Pancreas (tissue), 10 donors: ENCODE results near the gene MRPL9. TPM values are rescaled to one million over a fixed set of nuclear protein-coding genes. Genes with fewer than 3 reads are reported as not detected.

ENCODE experiments used
- ATAC-seq, 4 donors: fragments of 200-7000 bp; cut with Tn5 transposase; one replicate each; pipeline versions ENCODE4 v1.8.0 to v1.9.1; 2020; ENCODE audit warnings: mild to moderate bottlenecking in 4 of 4, moderate library complexity in 4 of 4
- DNase-seq, 6 donors: peaks; one replicate each; pipeline ENCODE4 v3.0.0-alpha.2; 2020
- FAIRE-seq: peaks from 2 replicates; lab custom pipeline; 2012; peaks lifted over from hg19 to GRCh38; lab: Jason Lieb, UNC
- H3K27ac ChIP-seq, 4 donors: fragments of 200-600 bp; sonication (generic); 1 replicate in 3 of 4; 2 replicates in 1 of 4; pipeline versions ENCODE4 v1.5.0 to v1.8.0; 2020
- H3K27me3 ChIP-seq, 4 donors: fragments of 200-600 bp; one replicate each; pipeline ENCODE4 v1.8.0; 2021
- H3K36me3 ChIP-seq, 3 donors: fragments of 200-600 bp; sonication (generic) in 1 of 3; one replicate each; pipeline versions ENCODE4 v1.5.0 to v1.8.0; 2020 to 2021
- H3K4me1 ChIP-seq, 3 donors: fragments of 200-600 bp; one replicate each; pipeline ENCODE4 v1.8.0; 2021
- H3K4me3 ChIP-seq, 4 donors: fragments of 200-600 bp; sonication (generic) in 2 of 4; one replicate each; pipeline versions ENCODE4 v1.5.0 to v1.8.0; 2020 to 2021
- H3K9me3 ChIP-seq, 4 donors: fragments of 200-600 bp; one replicate each; pipeline ENCODE4 v1.8.0; 2021
- CTCF ChIP-seq, 4 donors: fragments of 200-600 bp; sonication (generic) in 3 of 4; IDR thresholded peaks; one replicate each; pipeline versions ENCODE4 v1.5.0 to v1.8.0; 2021; ENCODE audit warnings: antibody characterized with exemption in 4 of 4
- WGBS, 2 donors: extraction: QIAGEN DNeasy Blood & Tissue Kit; methylation state at CpG; one replicate each; pipeline ENCODE4 v1.1.7; 2013; 5-methylcytosine and 5-hydroxymethylcytosine counted together
- intact Hi-C, 3 donors: fragments of 100-400 bp; cut with DNase I; formaldehyde crosslinking; loops; one replicate each; pipeline versions ENCODE4 v1.11.1 to v1.14.2; 2022
- polyA plus RNA-seq, 2 donors: library from polyadenylated mRNA; stranded (reverse); fragments of 200-250 nt; gene quantifications; one replicate each; pipeline ENCODE4 v1.2.3, GENCODE V29; 2013
- total RNA-seq, 6 donors: library from RNA; stranded (reverse); fragmentation: NEBNext Ultra II Directional in 4 of 6; extraction: Animal tissue kit (Norgen Biotek cat#: 25700) in 4 of 6; gene quantifications; one replicate each; pipeline versions ENCODE4 v1.2.1 to v1.2.4, GENCODE V29; 2021 to 2023
- donor health status: healthy with polysubstance abuse.
- donor health status: DM: no; HTN: no; CAD: no; lungs with moderate emphysema.
- donor health status: DM: no; HTN: no; CAD: no.
- donor health status: control.
- donor health status: control.
- donor health status: Bipolar disorder and iron deficiency.
- donor health status: DM: yes; HTN: yes; CAD: no.
- donor health status: DM: no; HTN: no; CAD: no.
- donor health status: DM: no; HTN: no; CAD: no.
- donor health status: DM: yes; HTN: yes; CAD: no.

The MRPL9 gene
- total and polyA plus RNA-seq, 8 donors = 21.8 to 61.9 (median 26.5) TPM

GRCh38 chr1:151803164-151803563 lies 39.9 kb upstream of the MRPL9 start:
- no peak for ATAC-seq
- Histone ChIP-seq H3K27ac (no peak overlapping the region), H3K4me1 (no peaks in the 10 kb centered on the region), H3K27me3 (no peaks in the 10 kb centered on the region), H3K9me3 (no peaks in the 10 kb centered on the region), H3K4me3 (no peak overlapping the region), H3K36me3 (peaks cover 0 to 4% (median 2%) of the 10 kb centered on the region in 3 donors)
- intact Hi-C loops = no loop called here
- peak in 1 of 6 donors; percentile 25 for DNase-seq
- TF ChIP-seq CTCF (IDR thresholded peaks at IDR 0.05) = no peak
- FAIRE-seq = no peak

- ATAC-seq = no peak
- Histone ChIP-seq H3K9me3 (no peaks in the 10 kb centered on the region), H3K27me3 (no peaks in the 10 kb centered on the region), H3K36me3 (no peaks in the 10 kb centered on the region), H3K27ac (no peak overlapping the region), H3K4me3 (no peak overlapping the region), H3K4me1 (no peaks in the 10 kb centered on the region)
- peak in 1 of 6 donors; percentile 69 for DNase-seq
- WGBS, 2 donors = 94% methylated on average over 5 of the region's 5 CpGs
- no peak for FAIRE-seq
- no peak for TF ChIP-seq CTCF (IDR thresholded peaks at IDR 0.05)
- intact Hi-C loops = no loop called here
Measured at GRCh38 chr1:151802372-151802771, 39.1 kb upstream of the MRPL9 start.

- H3K27ac ChIP-seq = no peak overlapping the region
- H3K4me3 ChIP-seq = no peak overlapping the region
- H3K36me3 ChIP-seq = no peaks in the 10 kb centered on the region
- no peaks in the 10 kb centered on the region for H3K9me3 ChIP-seq
- H3K27me3 ChIP-seq = no peaks in the 10 kb centered on the region
- H3K4me1 ChIP-seq = no peaks in the 10 kb centered on the region
- DNase-seq (peak in 1 of 6 donors; percentile 44), ATAC-seq (no peak), FAIRE-seq (no peak)
- 89 to 90% methylated on average over 7 of the region's 7 CpGs for WGBS, 2 donors
- intact Hi-C loops = no loop called here
- no peak for TF ChIP-seq CTCF (IDR thresholded peaks at IDR 0.05)
Measured at GRCh38 chr1:151801846-151802245, 38.5 kb upstream of the MRPL9 start.

- no peak for FAIRE-seq
Measured at GRCh38 chr1:151801310-151801820, 38.1 kb upstream of the MRPL9 start.

More at GRCh38 chr1:151801310-151801820, 38.1 kb upstream of the MRPL9 start:
- Histone ChIP-seq H3K27ac (no peak overlapping the region), H3K4me1 (no peaks in the 10 kb centered on the region), H3K36me3 (no peaks in the 10 kb centered on the region), H3K4me3 (no peak overlapping the region), H3K9me3 (no peaks in the 10 kb centered on the region), H3K27me3 (no peaks in the 10 kb centered on the region)
- ATAC-seq (no peak), DNase-seq (no peak)
- TF ChIP-seq CTCF (IDR thresholded peaks at IDR 0.05) = no peak
- 92 to 93% methylated on average over 12 of the region's 12 CpGs for WGBS, 2 donors
- intact Hi-C loops = no loop called here
